CD4-positive, alpha-beta T cell treated with Interleukin-15 for 4 hours (primary cell): ENCODE data around the gene RIMBP2.
"Not testable (repeated sequence)": the region's sequence is repeated elsewhere in the genome, so short reads cannot be mapped to it uniquely, and the experiment has no call there.

Experiments
- DNase-seq: peaks from one replicate; pipeline ENCODE4 v3.0.0-alpha.2; 2020; ENCODE audit warnings: low spot score

The RIMBP2 gene

GRCh38 chr12:130706885-130707570 lies 9.1 kb downstream of the RIMBP2 start:
- no peak for DNase-seq

DNA sequence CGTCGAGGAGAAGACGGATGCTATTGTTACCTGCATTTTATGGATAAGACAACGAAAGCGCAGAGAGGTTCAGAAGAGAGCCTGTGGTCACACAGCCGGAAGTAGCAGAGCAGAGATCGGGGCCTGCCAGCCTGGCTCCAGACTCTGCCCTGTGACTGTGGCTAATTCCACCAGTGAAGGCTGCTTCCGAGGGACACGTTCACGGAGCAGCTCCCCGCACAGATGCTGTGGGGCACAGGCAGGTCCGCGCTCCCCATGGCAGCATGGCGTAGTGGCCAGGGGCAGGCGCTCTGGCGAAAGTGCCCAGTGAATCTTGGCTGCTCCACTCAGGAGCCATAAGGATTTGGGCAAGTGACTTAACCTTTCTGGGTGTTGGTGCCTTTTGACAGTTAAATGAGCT lies 9.8 kb downstream of the RIMBP2 start:
- DNase-seq: no peak

DNA sequence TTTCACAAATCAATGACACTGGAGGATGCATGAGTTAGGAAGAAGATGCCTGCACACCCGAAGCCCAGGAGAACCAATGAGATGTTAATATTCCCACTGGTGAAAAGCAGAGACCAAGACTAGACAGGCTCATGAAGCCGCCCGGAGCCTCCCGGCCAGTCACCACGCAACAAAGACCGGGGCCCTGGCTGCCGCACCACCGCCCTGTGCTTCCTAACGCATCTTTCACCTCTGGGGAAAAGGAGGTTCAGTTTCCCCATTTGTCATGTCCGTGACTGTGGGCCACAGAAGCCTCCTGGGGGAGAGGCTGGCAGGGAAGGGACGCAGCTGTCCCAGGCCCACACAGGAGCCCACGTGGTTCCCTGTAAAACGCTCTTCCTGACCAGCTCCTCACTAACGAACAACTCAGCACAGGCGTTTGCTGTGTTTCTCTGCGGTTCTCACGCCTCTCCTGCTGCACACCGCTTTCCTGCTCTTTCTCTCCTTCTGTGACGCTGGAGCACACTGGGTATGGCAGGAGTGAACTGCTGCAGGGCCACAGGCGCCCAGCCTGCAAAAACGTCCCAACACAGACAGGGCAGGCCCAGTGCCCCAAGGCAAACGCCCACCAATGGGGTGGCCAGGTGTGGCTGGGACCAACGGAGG lies 10.8 kb downstream of the RIMBP2 start:
- DNase-seq: no peak

GRCh38 chr12:130704606-130705005 lies 11.5 kb downstream of the RIMBP2 start:
- DNase-seq: no peak

GRCh38 chr12:130703733-130704375 lies 12.2 kb downstream of the RIMBP2 start:
- DNase-seq: no peak

- DNase-seq: no peak
These were observed 12.9 kb downstream of the RIMBP2 start for GRCh38 chr12:130702966-130703732.

DNA sequence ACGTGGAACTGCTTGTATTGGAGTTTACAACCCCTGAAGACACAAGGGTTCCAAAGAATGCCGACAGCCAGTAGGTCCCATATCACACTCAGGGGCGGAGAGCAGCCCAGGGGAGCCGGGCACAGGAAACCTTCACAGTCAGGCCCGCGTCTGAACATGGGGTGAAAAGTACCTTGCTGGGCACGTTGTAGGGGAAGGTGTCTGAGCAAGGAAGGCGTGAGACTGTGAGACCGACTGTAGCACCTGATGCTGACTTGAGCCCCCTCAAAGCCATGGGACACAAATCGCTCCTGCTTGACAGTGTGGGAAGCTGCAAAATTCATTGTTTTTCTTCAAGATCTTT lies 14.7 kb downstream of the RIMBP2 start:
- no peak for DNase-seq

GRCh38 chr12:130700492-130701401 lies 15.4 kb downstream of the RIMBP2 start:
- DNase-seq: no peak

GRCh38 chr12:130698106-130698505 lies 18.0 kb downstream of the RIMBP2 start:
- DNase-seq: no peak

DNA sequence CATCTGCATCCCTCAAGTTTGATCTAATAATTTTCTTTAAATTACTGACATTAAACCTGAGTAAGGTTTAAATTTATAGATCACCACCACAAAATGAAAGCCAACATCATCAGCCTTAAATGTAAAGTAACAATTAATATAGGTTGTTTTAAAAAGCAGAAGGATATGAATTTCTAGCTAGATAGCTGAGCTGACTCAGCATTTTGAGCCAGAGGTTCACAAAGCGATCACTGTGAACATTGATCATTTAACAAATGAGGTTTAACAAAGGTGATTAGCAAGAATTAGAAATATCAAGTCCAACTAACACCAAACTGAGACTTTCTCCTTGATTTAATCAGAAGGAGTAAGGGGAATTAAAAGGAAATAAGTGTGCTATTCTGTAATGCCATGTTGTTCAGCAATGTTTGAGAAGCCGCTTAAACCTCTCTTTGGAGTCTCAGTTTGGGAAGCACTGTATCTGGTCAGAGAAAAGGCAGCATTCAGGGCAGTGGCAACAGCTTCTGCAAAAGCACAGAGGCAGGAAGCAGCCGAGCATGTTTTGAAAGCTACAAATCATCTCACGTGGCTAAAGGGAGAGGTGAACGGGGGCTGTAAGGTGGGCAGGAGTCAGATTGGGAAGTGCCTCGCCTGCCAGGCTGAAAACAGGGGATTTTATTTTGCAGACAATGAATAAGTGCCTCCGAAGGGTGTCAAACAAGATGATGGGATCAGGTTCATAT lies 19.6 kb downstream of the RIMBP2 start:
- no peak for DNase-seq

DNA sequence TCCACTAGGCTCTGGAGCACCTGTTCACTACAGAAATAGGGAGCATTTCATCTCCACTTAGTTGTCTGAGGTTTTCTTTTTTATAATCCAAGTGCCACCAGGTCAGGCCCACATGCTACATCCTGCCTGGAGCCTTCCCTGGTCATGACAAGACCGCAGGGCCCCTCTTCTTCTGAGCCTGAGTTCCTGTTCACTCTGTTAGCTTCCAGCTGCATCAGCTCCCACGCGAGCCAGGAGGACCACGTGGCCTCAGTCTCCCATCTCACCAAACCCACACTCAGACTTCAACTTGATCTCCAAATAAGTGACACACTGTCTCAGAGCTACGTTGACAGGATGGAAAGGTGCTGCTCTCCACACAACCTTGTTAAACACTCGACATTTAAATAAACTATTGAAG lies 21.0 kb downstream of the RIMBP2 start:
- DNase-seq: no peak

- no peak for DNase-seq
These were observed 26.4 kb downstream of the RIMBP2 start for GRCh38 chr12:130689408-130690405.

GRCh38 chr12:130688999-130689398 lies 27.1 kb downstream of the RIMBP2 start:
- DNase-seq: not testable (repeated sequence)

- no peak for DNase-seq
These were observed 28.0 kb downstream of the RIMBP2 start for GRCh38 chr12:130687796-130688778.

DNA sequence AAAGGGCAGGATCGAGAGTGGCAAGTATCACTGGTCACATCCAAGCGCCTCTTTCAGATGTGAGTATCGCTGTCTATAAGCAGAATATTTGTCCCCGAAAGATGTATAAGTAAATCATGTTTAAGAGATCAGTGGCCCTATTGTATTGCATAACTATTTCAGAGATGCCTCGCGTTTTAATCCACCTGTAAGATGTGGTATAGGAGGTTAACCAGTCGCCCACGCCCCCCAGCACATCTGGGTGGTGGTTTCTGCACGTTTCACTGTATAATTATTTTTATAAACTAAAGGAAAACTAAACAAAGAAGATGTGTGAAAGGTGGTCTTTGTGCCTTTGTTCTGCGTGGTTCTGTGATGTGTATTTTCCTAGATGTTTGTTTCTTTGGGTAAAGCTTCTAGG lies 28.9 kb downstream of the RIMBP2 start:
- no peak for DNase-seq

DNA sequence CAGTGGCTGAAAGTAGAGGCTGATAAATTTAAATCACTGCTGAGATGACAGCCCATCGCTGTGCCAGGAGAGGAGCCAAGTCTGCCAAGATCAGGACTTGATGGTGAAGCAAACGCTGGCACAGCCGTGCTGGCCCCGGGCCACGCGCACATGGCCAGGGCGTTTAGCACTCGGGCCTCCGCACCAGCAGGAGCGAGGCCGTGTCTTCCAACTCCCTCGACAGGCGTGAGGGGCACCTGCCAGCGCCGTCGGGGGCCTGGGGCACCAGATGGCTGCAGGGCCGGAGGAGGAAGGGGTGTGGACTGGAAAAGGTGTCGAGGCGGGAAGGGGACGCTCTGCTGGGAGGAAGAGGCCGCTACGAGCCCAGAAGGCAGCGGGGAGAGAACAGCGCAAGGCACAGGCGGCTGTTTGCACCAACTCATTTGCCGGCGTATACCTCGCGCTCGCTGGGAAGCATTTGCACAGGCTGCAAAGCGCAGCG lies 29.5 kb downstream of the RIMBP2 start:
- DNase-seq: no peak

DNA sequence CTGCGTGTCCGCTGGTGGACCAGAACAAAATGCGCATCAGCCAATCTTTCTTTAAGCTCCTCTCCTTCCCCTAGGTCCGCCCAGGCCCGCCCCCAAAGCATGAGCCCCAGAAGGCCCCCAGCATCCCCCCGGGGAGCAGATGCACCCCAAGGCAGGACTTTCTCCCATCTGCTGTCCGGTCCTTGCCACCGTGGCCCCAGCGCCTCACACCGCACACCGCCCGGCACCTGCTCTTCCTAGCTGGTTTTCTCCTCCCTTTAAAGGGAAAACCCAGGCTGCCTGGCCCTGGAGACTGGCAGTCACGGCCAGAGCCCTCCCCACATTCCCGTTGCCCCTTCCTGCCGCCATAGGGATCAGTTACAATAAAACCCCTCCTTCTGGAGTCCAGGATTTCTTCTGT lies 30.2 kb downstream of the RIMBP2 start:
- DNase-seq: no peak

DNA sequence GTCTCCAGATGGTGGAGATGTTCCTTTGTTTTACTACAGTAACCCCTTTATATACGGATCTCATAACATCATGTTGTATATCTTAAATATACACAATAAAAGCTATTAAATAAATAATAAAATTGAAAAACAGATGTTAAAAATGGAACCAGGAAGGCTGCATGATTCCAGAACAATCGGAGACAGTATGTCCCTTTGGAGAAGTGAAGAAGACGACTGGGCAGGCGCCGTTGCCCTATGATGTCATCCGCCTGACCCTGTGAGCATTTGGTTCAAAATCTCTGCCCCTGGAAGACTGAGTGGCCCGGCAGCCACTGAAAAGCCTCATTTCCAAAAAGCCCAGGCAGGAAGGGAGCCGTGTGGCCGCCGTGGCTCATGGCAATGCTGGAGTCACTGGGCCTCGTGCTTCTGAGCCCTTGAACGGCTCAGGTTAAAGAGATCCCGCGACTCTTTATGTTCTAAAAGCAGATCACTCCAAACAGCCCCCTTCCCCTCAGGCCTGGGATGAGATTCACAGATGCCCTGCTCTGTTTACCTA lies 30.8 kb downstream of the RIMBP2 start:
- no peak for DNase-seq
